ENCODE results near the gene DNAJB13. TPM values are rescaled to one million over a fixed set of nuclear protein-coding genes. Genes with fewer than 3 reads are reported as not detected.
A peak's percentile ranks its signal among the peaks of the same experiment; 100 is the strongest.
"Not testable (repeated sequence)": the region's sequence is repeated elsewhere in the genome, so short reads cannot be mapped to it uniquely, and the experiment has no call there.

The DNAJB13 gene
- polyA plus RNA-seq, 6 donors from 2014 or later = 0.32 to 0.72 (median 0.37) TPM; not detected in 2

- Mint-ChIP-seq H3K27ac (peak overlapping the region; percentile 99 to 100 (median 100)), H3K4me1 (peaks cover 43 to 52% (median 45%) of the 10 kb centered on the region in 3 donors), H3K9me3 (no peaks in the 10 kb centered on the region), H3K27me3 (no peaks in the 10 kb centered on the region), H3K36me3 (peaks cover 23 to 33% of the 10 kb centered on the region in 2 donors), H3K4me3 (peak overlapping the region; percentile 91 to 100 (median 98))
- ATAC-seq (ENCODE audit: low read depth in 2 of 2) = no peak
- no peak for DNase-seq
Observed at GRCh38 chr11:73983741-73984538, 33.1 kb downstream of the DNAJB13 start.

GRCh38 chr11:73985661-73986060 is 34.8 kb downstream of the DNAJB13 start:
- peaks cover 29 to 36% (median 34%) of the 10 kb centered on the region in 3 donors for H3K4me1 Mint-ChIP-seq
- H3K9me3 Mint-ChIP-seq; ATAC-seq (ENCODE audit: low read depth in 2 of 2); H3K4me3 Mint-ChIP-seq; DNase-seq; H3K27me3 Mint-ChIP-seq: not testable (repeated sequence)
- H3K27ac Mint-ChIP-seq = peak overlapping the region in 1 of 6 donors; percentile 75
- H3K36me3 Mint-ChIP-seq = peaks cover 14 to 25% of the 10 kb centered on the region in 2 donors

GRCh38 chr11:73988227-73988626 is 37.4 kb downstream of the DNAJB13 start:
- DNase-seq (no peak), ATAC-seq (ENCODE audit: low read depth in 2 of 2) (no peak)
- Mint-ChIP-seq H3K4me1 (peaks cover 27 to 49% (median 36%) of the 10 kb centered on the region in 3 donors), H3K4me3 (no peak overlapping the region), H3K9me3 (no peaks in the 10 kb centered on the region), H3K36me3 (peaks cover 0 to under 1% of the 10 kb centered on the region in 2 donors), H3K27me3 (no peaks in the 10 kb centered on the region), H3K27ac (peak overlapping the region in 2 of 6 donors; percentile 33 to 66)

- H3K36me3 Mint-ChIP-seq = no peaks in the 10 kb centered on the region
- ATAC-seq (ENCODE audit: low read depth in 2 of 2) (no peak), DNase-seq (no peak)
- peak overlapping the region in 1 of 8 donors; percentile 21 for H3K4me3 Mint-ChIP-seq
- no peaks in the 10 kb centered on the region for H3K27me3 Mint-ChIP-seq
- peaks cover 18 to 47% (median 32%) of the 10 kb centered on the region in 3 donors for H3K4me1 Mint-ChIP-seq
- peak overlapping the region in 2 of 6 donors; percentile 9 to 74 for H3K27ac Mint-ChIP-seq
- H3K9me3 Mint-ChIP-seq = no peaks in the 10 kb centered on the region
Observed at GRCh38 chr11:73989156-73989555, 38.3 kb downstream of the DNAJB13 start.

- Mint-ChIP-seq H3K27ac (peak overlapping the region in 5 of 6 donors; percentile 36 to 99 (median 74)), H3K4me3 (peak overlapping the region in 2 of 8 donors; percentile 16 to 44)
Observed at GRCh38 chr11:73990730-73991129, 39.9 kb downstream of the DNAJB13 start.

GRCh38 chr11:73991471-73992006 is 40.7 kb downstream of the DNAJB13 start:
- peak overlapping the region in 3 of 8 donors; percentile 16 to 23 (median 21) for H3K4me3 Mint-ChIP-seq
- ATAC-seq (ENCODE audit: low read depth in 2 of 2) (peak in 1 of 2 donors; percentile 18), DNase-seq (no peak)
- H3K27ac Mint-ChIP-seq = peak overlapping the region; percentile 18 to 99 (median 90)
- H3K9me3 Mint-ChIP-seq = no peaks in the 10 kb centered on the region
- no peaks in the 10 kb centered on the region for H3K27me3 Mint-ChIP-seq
- no peaks in the 10 kb centered on the region for H3K36me3 Mint-ChIP-seq
- H3K4me1 Mint-ChIP-seq = peaks cover 24 to 63% (median 52%) of the 10 kb centered on the region in 3 donors

More at GRCh38 chr11:73990730-73991129, 39.9 kb downstream of the DNAJB13 start:
- Mint-ChIP-seq H3K36me3 (no peaks in the 10 kb centered on the region), H3K9me3 (no peaks in the 10 kb centered on the region), H3K27me3 (no peaks in the 10 kb centered on the region), H3K4me1 (peaks cover 20 to 56% (median 43%) of the 10 kb centered on the region in 3 donors)
- ATAC-seq (ENCODE audit: low read depth in 2 of 2) = no peak
- DNase-seq = no peak

GRCh38 chr11:73995247-73995646 is 44.4 kb downstream of the DNAJB13 start:
- Mint-ChIP-seq H3K36me3 (no peaks in the 10 kb centered on the region), H3K4me3 (peak overlapping the region in 7 of 8 donors; percentile 42 to 80 (median 65)), H3K27ac (peak overlapping the region; percentile 97 to 100 (median 99)), H3K4me1 (peaks cover 36 to 91% (median 70%) of the 10 kb centered on the region in 3 donors), H3K27me3 (no peaks in the 10 kb centered on the region), H3K9me3 (peaks cover 0 to 4% (median 0%) of the 10 kb centered on the region in 7 donors)
- ATAC-seq (ENCODE audit: low read depth in 2 of 2) (peak; percentile 76), DNase-seq (peak; percentile 79)

- ATAC-seq (ENCODE audit: low read depth in 2 of 2) = peak; percentile 51 to 54
- H3K36me3 Mint-ChIP-seq = no peaks in the 10 kb centered on the region
- no peaks in the 10 kb centered on the region for H3K27me3 Mint-ChIP-seq
- no peak for DNase-seq
- H3K4me1 Mint-ChIP-seq = peaks cover 36 to 93% (median 70%) of the 10 kb centered on the region in 3 donors
- H3K9me3 Mint-ChIP-seq = peaks cover 0 to 4% (median 0%) of the 10 kb centered on the region in 7 donors
- H3K4me3 Mint-ChIP-seq = peak overlapping the region; percentile 42 to 80 (median 68)
- H3K27ac Mint-ChIP-seq = peak overlapping the region; percentile 97 to 100 (median 99)
Observed at GRCh38 chr11:73995731-73996130, 44.9 kb downstream of the DNAJB13 start.

GRCh38 chr11:73996161-73996747 is 45.4 kb downstream of the DNAJB13 start:
- ATAC-seq (ENCODE audit: low read depth in 2 of 2) = no peak
- H3K4me1 Mint-ChIP-seq = peaks cover 35 to 93% (median 69%) of the 10 kb centered on the region in 3 donors
- peaks cover 0 to 4% (median 0%) of the 10 kb centered on the region in 7 donors for H3K9me3 Mint-ChIP-seq
- H3K27me3 Mint-ChIP-seq = no peaks in the 10 kb centered on the region
- peak overlapping the region; percentile 97 to 100 (median 99) for H3K27ac Mint-ChIP-seq
- H3K4me3 Mint-ChIP-seq = peak overlapping the region; percentile 42 to 80 (median 68)
- DNase-seq = no peak
- H3K36me3 Mint-ChIP-seq = no peaks in the 10 kb centered on the region

- peaks cover 33 to 89% (median 63%) of the 10 kb centered on the region in 3 donors for H3K4me1 Mint-ChIP-seq
- H3K4me3 Mint-ChIP-seq = peak overlapping the region in 7 of 8 donors; percentile 9 to 80 (median 44)
- peak overlapping the region; percentile 96 to 100 (median 99) for H3K27ac Mint-ChIP-seq
- ATAC-seq (ENCODE audit: low read depth in 2 of 2) (peak; percentile 11 to 18), DNase-seq (no peak)
- H3K36me3 Mint-ChIP-seq = peaks cover 0 to 4% of the 10 kb centered on the region in 2 donors
- H3K9me3 Mint-ChIP-seq = peaks cover 0 to 4% (median 0%) of the 10 kb centered on the region in 7 donors
- H3K27me3 Mint-ChIP-seq = no peaks in the 10 kb centered on the region
Observed at GRCh38 chr11:73997120-73997770, 46.4 kb downstream of the DNAJB13 start.

- Mint-ChIP-seq H3K27me3 (no peaks in the 10 kb centered on the region), H3K36me3 (peaks cover 12 to 18% of the 10 kb centered on the region in 2 donors), H3K9me3 (peaks cover 0 to 4% (median 0%) of the 10 kb centered on the region in 7 donors), H3K27ac (peak overlapping the region; percentile 97 to 100 (median 99)), H3K4me1 (peaks cover 27 to 72% (median 50%) of the 10 kb centered on the region in 3 donors), H3K4me3 (peak overlapping the region in 7 of 8 donors; percentile 39 to 81 (median 70))
- DNase-seq (no peak), ATAC-seq (ENCODE audit: low read depth in 2 of 2) (no peak)
Observed at GRCh38 chr11:73998846-73999575, 48.2 kb downstream of the DNAJB13 start.
